ENCODE measurements around the gene BRS3. TPM values are rescaled to one million over a fixed set of nuclear protein-coding genes. Genes with fewer than 3 reads are reported as not detected.
A peak's percentile ranks its signal among the peaks of the same experiment; 100 is the strongest.

BRS3 gene
- total RNA-seq, 1 donor from 2014 or later: not detected

DNA sequence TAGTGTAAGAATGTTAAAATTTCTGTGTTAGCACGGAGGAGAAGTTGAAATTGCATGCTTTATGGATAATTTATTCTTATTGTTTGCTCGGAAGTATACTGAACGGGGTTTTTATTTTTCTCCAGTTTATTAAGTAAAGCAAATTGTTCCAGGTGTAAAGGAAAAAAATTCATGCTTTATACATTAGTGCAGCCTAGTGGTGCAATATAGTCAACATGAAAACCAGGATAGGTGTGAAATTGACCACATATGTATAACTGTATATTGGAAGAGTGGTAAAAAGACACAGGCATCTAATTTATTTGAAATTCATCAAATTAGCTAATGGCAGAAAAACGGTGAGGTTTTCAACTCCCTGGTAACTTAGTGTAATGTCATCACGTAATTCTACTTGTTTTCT is 959 bp downstream of the BRS3 start:
- ATAC-seq (no peak), DNase-seq (no peak)
- intact Hi-C loops (cut with micrococcal nuclease): no loop called here

DNA sequence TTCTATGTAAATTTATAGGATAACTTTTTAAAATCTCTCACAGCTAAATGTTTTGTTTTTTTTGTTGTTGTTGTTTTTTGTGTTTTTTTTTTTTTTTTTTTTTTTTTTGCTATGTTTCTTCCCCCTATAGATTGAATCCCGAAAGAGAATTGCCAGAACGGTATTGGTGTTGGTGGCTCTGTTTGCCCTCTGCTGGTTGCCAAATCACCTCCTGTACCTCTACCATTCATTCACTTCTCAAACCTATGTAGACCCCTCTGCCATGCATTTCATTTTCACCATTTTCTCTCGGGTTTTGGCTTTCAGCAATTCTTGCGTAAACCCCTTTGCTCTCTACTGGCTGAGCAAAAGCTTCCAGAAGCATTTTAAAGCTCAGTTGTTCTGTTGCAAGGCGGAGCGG is 4.1 kb downstream of the BRS3 start:
- DNase-seq: no peak
- ATAC-seq: no peak
- intact Hi-C loops (cut with micrococcal nuclease): no loop called here

DNA sequence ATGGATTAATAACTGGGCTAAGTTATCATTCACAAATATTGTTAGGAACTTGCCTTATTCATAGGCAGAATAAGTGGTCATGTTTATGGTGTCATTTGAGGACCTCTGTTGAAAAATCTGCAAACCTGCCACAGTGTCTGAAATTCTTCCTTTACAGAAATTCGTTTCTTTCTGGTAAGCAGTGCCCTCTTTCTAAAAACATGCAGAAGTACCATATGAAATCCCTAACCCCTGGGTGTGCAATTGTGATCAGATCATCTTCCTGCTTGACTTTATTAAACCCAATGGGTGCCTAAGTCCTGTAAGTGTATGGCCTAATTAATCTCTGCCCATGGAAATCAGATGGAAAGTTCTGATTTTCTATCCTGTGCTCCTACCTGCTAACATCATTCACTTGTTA is 5.3 kb downstream of the BRS3 start:
- DNase-seq (no peak), ATAC-seq (no peak)
- intact Hi-C loops (cut with micrococcal nuclease): no loop called here

DNA sequence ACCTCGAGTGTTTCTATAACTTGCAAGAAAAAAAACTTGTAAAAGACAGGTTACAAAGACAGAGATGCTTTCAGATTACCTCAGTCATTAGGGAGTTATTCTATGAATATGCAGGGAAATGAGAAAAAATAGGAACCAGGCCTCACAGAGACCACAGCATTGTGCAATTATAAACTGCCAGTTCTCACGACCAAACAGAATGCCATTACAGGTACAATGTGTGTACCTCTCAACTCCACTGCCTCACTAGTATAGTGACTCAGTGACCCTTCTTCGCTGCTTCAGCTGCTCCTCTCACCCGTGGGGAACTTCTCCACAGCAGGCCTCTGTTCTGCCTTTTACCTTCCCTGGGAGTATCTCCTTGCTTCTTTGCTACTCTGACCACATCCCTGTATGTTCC is 7.3 kb downstream of the BRS3 start:
- no peak for ATAC-seq

DNA sequence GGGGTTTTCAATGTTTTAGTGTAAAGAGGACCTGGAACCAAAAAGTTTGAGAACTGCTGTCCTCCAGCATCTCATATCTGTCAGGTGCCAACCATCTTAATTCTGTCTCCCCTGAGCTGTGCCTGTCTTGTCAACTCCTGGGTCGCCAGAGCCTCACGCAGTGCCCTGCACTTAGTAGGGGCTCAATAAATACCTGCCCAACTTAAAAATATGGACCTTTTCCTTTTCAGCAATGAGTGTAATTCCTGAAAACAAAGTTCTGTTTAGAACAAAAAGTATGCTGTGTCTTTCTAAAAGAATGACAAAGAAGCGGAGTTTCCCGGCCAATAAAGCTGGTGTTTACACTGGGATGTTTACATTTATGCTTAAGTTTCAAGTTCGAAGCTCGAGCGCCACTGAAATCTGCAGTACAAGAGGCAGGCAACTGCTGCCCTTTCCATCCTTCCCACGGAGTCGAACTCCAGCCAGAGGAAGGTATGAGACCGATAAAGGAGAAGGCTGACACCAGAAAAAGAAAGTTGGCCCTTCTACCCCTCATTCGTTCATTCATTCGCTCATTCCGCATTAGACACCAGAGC is 8.5 kb downstream of the BRS3 start:
- DNase-seq (no peak), ATAC-seq (no peak)
- intact Hi-C loops (cut with micrococcal nuclease): no loop called here

More for the DNA sequence above, 7.3 kb downstream of the BRS3 start:
- no peak for DNase-seq
- intact Hi-C loops (cut with micrococcal nuclease): no loop called here

DNA sequence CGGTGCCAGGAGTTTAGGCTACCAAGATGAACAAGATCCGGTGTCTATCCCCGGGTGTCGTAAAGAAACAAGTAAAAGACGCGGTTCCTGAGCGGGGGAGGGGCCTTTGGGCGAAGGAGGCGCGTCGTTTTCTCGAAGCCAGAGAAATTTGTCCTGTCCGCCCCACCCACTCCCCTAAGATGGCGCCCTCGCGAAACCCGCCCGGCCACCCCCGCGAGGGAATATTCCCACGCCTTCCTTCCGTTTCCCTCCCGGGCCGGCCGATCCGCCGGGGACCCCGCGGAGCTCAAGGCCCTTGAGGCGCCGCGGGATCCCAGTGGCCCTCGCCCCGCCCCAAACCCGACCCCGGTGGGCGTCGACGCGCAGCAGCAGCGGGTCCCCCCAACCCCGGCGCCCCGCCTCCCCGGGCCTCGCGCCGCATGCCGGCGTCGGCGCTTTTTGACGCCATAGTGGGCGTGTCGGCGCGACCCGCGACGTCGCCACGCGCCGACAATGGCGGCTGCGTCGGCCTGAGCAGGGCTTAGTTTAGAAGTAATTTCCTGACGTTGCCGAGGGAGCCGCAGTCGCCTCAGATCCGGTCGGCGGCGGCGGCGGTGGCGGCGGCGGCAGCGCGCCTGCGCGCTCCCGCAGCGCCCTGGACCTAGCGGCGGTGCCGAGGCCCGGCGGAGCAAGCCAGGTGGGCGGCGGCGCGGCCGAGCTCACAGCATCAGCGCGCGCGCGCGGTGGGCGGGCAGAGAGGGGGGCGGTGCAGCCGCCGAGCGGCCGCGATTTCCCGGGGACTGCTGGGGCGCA is 9.2 kb downstream of the BRS3 start:
- intact Hi-C loops (cut with micrococcal nuclease): no loop called here
- peak; percentile 86 for DNase-seq
- peak; percentile 95 for ATAC-seq

DNA sequence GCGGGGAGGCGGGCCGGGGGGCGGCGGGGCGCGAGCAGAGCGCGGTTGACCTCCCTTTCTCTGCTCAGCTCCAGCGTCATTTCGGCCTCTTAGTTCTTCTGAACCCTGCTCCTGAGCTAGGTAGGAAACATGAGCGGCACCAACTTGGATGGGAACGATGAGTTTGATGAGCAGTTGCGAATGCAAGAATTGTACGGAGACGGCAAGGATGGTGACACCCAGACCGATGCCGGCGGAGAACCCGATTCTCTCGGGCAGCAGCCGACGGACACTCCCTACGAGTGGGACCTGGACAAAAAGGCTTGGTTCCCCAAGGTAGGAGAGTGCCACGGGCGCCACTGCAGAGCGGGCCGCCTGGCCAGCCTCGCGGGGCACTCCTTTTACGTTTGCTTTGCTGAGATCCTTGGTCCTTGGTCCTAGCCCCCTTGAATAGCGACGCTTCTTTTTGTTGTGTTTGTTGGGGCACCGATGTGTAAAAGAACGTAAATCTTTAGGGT is 9.9 kb downstream of the BRS3 start, which contains the start of gene HTATSF1:
HTATSF1 (plus strand) TSS at position 37 of the 497 bp plus-strand sequence; CDS start at position 130, 93 bp downstream.
- ATAC-seq: peak; percentile 5
- peak; percentile 35 for DNase-seq
- intact Hi-C loops (cut with micrococcal nuclease): no loop called here

DNA sequence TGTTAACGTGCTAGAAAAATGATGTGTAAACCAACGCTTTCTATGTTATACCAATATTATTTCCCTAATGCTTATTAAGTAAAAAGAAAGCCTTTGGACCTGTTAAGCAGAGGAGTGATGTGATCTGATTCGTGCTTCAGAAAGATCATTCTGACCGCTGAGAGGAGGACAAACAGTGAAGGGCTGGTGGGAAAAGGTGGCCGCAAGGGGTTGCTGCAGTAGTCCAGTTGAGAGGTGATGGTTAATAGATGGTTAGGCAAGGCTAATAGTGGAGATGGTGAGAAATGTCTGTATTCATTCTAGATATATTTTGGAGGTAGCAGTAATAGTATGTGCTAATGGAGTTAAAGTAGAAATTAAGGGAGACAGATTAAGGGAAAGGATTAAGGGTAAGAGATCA is 31.3 kb downstream of the BRS3 start:
- intact Hi-C loops (cut with micrococcal nuclease): no loop called here
- ATAC-seq (no peak), DNase-seq (no peak)

DNA sequence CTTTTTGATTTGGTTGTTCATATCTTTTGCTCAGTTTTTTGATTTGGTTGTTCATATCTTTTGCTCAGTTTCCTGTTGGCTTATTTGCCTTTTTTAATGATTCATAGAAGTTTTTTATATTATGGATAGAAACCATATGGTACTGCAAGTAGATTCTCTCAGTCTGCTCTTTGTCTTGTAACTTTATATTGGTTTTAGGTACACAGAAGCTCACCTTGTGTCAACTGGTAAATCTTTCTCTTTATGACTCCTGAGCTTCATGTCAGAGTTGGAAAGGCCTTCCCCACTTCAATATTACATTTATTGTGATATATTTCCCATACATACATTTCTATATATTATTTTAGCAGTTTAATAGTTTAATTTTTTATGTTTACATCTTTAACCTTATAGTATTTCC is 36.0 kb downstream of the BRS3 start:
- intact Hi-C loops (cut with micrococcal nuclease): no loop called here
- DNase-seq (no peak), ATAC-seq (no peak)

DNA sequence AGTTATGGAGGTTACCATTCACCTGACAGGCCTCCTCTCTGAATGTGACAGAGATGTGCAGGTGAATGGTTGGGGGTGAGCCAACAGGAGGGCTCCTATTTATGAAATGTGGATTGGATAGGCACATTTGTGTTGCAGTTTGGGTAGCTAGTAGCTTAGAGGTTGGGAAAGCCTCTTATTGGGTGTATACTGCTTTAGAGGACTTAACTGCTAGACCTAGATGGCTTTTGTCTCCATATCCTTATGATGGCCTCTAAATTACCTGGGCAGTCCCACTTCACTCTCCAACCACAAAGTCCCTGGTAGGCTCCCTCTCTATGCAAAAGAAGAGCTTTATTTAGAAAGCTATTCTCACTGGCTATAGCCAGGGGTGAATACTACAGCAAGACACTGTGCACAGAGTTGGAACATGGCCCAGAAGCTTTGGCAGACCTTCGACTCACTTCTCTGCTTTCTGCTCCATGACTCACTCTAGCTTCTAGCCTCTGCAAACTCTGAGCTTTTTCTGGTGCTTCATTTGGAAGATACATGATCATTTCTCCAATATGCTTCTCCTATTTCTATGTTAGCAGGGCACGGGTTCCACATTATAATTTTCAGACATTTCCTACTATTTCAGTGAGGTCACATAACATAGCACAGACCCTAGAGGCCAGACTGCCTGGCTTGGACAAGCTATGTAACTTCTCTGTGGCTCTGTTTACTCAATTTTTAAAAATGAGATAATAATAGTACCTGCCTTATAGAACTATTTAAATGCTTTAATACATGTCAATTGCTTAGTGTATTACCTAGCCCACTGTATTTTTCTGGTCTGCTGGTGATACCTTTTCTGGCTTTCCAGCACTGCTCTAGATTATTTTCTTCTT is 38.2 kb downstream of the BRS3 start:
- peak; percentile 72 for DNase-seq
- intact Hi-C loops (cut with micrococcal nuclease): no loop called here
- ATAC-seq: peak; percentile 100

DNA sequence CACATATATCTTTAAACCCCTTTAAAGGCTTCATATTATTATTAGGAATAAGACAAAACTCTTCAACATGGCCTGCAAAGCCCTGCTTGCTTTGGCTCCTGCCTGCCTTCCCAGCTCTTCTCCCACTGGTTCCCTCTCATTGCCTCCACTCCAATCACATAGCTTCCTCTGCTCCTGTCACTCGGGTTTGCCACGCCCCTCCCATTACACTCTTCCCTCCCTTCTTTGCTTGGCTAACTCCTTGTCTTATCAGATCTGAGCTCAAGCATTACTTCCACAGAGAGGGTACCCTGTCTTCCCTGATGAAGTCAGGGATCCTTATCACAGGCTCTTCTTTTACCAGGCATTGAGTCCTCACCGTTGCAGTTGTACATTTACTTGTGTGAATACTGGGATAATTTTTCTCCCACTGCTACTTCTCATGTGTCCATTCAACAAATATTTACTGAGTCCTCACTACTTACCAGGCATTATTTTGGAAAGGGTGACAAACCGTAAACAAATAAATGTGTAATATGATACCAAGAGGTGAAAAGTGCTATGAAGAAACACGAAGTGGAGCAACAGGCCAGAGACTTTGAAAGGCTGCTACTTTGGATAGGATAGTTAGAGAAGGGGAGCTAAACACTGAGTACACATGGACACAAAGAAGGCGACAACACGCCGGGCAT is 41.0 kb downstream of the BRS3 start:
- no peak for ATAC-seq
- DNase-seq: no peak
- intact Hi-C loops (cut with micrococcal nuclease): no loop called here

DNA sequence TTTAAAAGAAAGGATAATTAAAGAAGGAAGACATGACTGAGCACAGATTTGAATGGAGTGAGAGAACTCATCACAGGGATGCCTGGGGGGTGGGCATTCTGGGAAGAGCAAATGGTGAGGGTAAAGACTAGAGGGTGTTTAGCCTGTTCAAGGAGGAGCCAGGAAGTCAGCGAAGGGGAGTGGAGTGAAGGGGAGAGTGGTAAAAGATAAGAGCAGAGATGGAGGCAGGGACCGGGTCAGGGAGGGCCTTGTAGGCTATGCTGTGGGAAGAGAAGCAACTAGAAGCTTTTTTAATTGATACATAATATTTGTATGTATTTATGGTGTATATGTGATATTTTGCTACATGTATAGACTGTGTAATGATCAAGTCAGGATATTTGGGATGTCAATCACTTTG is 42.0 kb downstream of the BRS3 start:
- intact Hi-C loops (cut with micrococcal nuclease): no loop called here
- ATAC-seq: no peak
- DNase-seq: no peak

DNA sequence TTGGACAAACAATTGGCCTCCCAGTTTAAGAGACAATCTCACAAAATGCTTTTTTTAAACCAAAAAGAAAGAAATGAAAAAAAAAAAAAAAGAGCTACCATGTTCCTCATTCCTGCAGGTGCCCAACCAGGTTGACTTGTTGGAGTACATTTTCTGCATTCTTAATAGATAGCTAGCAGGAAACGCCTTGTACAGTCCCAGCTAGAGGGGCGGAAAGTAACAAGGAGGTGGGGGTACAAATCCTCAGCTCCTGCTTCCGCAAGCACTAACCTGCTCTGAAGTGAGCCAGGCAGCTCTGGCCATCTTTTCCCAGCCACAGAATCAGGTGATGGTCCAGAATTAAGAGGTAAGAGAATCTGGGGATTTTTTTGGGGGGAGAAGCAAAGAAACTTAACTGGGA is 44.2 kb downstream of the BRS3 start, which contains the start of gene VGLL1:
VGLL1 (plus strand) TSS at position 265 of the 400 bp plus-strand sequence. CDS start 3,806 bp downstream, outside the sequence.
- ATAC-seq (no peak), DNase-seq (no peak)
- intact Hi-C loops (cut with micrococcal nuclease): no loop called here

DNA sequence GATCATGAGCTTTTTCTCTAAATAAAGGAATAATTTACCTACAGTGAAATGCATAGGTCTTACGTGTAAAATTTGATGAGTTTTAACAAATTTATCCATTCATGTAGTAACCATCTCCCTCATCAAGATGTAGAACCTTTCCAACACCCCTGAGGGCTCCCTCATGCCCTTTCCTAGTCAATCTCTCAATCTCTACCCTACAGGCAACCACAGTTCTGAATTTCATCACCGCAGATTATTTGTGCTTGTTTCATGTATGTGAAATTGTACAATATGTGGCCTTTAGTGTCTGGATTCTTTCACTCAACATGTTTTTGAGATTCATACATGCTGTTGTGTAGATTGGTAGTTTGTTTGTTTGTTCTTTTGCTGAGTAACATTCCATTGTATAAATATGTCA is 46.4 kb downstream of the BRS3 start:
- intact Hi-C loops (cut with micrococcal nuclease): no loop called here
- ATAC-seq: no peak
- DNase-seq: no peak

DNA sequence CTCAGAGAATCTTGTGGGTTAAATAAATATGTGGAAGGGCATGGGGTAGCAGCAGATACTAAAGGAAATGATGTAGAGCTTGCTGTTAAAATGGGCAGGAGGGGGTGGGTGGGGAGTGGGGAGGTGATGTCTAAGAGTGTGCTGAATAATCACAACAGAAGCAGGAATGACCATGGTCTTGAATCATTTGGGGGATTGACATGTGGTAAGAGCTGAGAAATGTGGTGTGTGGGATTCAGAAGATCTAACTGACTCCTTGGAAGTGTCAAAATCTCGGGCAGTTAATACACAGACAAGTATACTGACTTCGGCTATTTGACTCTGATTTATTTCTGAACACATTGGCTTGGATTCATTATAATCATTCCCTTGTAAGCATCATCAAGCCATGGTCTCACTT is 51.1 kb downstream of the BRS3 start:
- DNase-seq (no peak), ATAC-seq (no peak)
- intact Hi-C loops (cut with micrococcal nuclease): no loop called here

DNA sequence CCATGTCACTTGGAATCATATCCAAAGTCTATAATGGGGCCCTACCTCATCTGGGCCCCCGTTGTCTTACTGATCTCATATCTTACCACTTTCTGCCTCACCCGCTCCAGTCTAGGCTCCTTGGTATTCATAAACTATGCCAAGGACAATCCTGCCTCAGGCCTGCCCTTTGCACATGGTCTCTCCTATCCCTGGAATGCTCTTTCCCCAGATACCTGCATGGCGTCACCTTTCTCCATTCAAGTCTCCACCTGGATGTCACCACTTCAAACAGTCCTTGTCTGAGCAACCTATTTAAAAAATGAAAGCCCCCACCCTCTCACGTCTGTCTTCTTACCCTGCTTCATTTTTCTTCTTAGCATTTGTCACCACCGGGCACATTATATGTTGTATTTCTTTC is 52.5 kb downstream of the BRS3 start:
- no peak for DNase-seq
- intact Hi-C loops (cut with micrococcal nuclease): no loop called here
- ATAC-seq: no peak

DNA sequence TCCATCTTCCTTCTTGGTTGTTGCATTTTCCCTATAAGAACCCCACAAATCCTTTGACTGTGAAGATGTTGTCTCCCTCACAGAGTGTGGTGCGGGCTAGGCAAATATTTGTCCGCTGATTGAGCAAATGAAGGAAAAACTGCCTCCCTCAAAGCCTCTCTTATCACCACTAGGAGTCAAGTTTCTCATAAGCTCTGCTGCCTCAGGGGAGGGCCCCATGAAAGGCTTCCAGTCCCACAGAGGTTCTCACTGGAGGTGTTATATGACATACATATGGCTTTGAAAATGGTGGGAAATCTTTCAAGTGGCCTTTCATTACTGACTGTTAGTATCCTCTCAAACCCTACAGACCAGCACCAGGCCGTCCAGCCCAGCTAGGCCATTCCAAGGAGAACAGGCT is 53.5 kb downstream of the BRS3 start:
- DNase-seq: no peak
- intact Hi-C loops (cut with micrococcal nuclease): no loop called here
- no peak for ATAC-seq

DNA sequence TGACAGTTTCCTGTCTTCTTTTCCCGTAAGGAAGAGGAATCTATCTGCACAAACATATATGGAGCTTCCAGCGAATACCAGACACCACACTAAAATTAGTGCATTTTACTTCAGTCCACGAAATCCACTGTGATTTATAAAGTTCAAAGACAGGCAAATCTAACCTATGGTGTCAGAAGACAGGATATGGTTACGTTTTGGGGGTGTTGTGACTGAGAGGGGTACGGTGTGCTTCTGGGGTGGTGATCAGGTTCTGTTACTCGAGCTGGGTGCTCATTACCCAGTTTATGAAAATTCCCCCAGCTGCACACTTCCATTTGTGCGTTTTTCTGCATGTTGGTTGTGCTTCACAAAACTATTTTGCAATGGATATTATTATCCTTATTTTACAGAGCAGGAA is 54.5 kb downstream of the BRS3 start:
- ATAC-seq (no peak), DNase-seq (no peak)
- intact Hi-C loops (cut with micrococcal nuclease): no loop called here
